Left kidney (tissue), 2 donors: ENCODE results near the gene SLC7A5. TPM values are rescaled to one million over a fixed set of nuclear protein-coding genes. Genes with fewer than 3 reads are reported as not detected.
"Not testable (repeated sequence)": the region's sequence is repeated elsewhere in the genome, so short reads cannot be mapped to it uniquely, and the experiment has no call there.

ENCODE experiments used
- DNase-seq: peaks from one replicate; pipeline ENCODE4 v3.0.0-alpha.2; 2013
- polyA plus RNA-seq: library from polyadenylated mRNA; unstranded; fragments of 120-200 nt; gene quantifications from one replicate; pipeline ENCODE4 v1.2.1, GENCODE V29; 2013; ENCODE audit not compliant: insufficient read length

The SLC7A5 gene
- polyA plus RNA-seq, 1 donor = 3.8 TPM

DNA sequence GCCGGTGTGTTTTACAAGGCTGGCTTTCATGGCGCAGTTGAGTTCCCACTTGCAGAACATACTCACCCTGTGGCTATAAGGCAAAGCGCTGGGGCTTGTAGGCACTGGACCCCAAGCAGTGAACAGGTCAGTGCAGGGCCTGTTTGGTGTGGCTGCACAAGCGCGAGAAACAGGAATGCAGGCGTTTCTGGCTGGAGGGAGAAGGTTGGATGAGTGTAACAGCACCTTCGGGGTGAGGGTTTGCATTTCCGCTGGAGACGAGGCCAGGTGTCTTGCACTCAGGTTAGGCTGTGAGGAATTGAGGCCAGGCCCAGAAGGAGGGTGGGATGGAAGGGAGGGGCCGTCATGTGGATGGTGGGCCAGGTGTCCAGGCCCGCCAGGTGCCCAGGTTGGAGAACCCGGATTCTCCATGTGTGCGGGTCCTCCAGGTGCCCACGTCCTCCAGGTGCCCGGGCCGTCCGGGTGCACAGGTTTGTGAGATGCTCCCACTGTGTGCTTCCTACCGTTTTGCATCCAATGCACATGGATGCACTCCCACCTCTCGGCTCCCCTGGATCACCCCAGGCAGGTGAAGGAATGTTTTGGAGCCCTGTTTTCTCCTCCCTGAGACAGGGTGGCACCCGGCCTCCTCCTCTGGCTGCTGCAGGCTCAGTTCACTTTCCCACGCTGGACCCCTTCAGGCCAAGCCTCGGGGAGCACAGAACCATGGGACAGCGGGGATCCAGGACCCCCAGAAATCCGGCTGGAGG is 46.0 kb downstream of the SLC7A5 start:
- DNase-seq = no peak

DNA sequence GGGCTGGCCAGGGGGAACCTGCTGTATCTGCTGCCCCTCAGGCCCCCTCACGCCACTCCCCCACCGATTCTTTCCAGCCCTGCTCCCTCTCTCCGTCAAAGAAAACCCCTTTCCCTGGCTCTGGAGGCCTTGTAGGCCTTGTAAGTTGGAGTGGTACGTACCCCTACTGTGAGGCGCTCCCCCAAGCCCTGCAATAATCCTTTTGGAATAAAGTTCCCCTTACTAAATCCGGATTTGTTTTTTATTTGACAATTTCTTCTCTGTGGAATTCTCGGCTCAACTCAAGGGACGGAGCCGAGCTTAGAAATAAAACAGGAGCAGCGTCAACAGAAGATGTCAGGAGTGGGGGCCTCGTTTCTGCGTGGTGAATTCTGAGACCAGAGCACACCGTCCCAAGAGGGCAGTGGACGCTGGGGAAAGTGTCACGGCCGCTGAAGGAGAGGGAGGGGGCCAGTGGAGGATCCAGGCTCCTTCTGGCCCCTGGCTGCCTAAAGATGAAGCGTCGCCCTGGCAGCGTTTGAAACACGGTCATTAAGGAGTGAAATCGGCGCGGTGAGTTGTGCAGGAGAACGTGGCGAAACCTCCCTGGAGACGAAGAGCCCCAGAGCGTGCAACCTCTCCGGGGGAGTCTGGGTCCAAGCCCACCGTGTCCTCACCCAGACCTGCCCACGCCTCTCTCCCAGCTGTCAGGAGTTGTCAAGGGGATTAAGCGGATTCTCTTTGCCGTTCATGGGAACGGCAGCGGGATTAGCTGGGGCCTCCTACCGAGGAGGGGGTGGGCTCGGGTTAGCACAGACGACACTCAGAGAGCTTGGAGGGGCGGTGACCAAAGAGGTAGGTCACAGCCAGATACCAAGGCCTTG is 47.0 kb downstream of the SLC7A5 start:
- DNase-seq = no peak

GRCh38 chr16:87821376-87822107 is 47.8 kb downstream of the SLC7A5 start:
- DNase-seq = no peak

DNA sequence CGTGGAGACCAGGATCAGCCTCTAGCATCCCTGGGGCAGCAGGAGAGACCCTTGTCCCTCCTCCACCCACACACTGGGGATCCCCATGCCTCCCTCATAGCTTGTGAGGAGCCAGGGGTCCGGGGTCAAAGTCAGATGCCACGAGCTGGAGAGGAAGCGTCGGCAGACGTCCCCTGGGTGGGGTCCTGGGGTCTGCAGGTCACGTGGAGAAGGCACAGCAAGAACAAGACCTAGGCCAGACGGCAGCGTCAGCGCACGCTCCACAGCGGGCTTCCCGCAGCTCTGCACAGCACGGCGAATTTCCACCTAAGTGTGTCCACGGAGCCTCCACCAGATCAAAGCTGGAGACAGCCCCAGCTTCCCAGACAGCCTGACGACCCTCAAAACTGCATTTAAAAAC is 49.3 kb downstream of the SLC7A5 start:
- DNase-seq = no peak

GRCh38 chr16:87819282-87819681 is 50.0 kb downstream of the SLC7A5 start:
- no peak for DNase-seq

- no peak for DNase-seq
These were observed 50.7 kb downstream of the SLC7A5 start for GRCh38 chr16:87818533-87819161.

DNA sequence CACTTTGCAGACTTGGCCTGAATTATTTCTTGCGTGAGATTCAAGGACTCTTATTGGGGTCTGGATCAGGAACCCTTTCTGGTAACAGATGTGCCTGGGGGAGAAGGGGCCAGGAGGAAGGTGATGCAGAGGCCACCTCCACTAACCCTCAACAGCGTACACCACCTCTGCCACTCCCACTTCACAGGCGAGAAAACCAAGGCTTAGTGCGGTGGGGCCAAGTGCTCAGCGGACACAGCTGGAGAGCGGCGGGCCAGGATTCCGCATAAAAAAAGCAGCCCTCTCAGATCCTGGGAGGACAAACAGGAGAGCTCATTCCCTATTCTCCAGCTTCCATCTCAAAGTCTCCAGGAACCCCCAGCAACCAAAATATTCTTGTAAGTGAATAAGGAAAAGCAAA is 51.4 kb downstream of the SLC7A5 start:
- DNase-seq = no peak

- not testable (repeated sequence) for DNase-seq
These were observed 51.9 kb downstream of the SLC7A5 start for GRCh38 chr16:87817370-87817769.

DNA sequence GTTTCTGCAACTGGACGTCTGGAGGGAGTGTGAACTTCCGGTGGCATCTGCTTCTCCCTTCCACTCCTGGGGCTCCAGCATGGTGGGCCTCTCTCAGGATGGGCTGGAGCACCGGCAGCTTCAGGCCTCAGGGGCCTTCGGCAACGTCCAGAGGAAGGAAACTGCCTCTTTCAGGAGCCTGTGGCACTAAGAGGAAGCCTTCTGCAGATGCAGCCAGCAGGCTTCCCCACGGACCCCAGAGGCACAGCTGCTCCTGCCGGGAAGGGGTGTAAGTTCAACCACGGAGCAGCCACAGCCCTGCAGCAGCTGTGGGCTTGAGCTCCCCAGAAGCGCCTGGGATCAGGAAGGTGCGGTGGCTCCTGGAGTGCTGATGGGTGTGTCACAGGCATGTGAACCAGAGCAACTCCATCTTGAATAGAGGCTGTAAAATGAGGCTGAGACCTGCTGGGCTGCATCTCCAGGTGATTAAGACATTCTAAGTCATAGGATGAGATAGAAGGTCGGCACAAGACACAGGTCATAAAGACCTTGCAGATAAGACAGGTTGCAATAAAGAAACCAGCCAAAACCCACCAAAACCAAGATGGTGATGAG is 52.7 kb downstream of the SLC7A5 start:
- no peak for DNase-seq

DNA sequence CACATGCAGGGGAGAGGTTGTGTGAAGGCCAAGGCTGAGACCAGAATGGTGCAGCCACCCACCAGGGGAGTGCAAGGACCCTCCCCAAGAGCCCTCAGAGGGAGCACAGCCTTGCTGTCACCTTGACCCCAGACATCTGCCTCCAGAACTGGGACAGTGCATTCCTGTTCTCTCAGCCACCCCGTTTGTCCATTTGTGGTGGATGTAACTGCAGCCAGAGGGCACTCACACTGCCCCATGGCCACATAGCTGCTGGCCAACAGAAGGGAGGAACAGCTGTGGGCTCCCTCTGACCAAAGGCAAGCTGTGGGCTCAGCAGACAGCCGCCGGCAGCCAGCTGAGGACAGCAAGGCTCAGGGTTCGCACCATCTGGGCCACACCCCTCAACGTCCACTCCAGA is 53.7 kb downstream of the SLC7A5 start:
- no peak for DNase-seq

DNA sequence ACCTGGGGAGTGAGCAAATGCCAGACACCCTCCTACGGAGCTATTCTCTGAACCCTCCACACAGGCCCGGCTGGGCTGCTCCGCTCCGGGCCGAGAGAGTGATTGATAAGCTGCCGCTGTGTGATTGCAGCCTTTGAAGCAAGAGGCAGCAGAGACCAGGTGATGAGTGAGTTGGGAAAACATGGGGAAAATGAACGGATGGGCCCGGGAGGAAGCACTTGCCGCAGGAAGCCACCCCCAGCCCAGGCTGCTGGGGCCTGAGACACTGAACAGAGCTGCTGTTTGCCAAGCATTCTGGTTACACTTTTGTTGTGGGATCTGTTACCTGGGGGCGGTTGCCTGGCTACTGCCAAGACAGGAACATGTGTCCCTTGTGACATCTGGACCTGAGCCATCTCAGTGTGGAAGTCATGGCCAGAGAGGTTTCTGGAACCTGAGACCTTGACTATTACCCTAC is 57.1 kb downstream of the SLC7A5 start:
- DNase-seq = no peak

GRCh38 chr16:87811454-87811853 is 57.9 kb downstream of the SLC7A5 start:
- DNase-seq = not testable (repeated sequence)

- no peak for DNase-seq
These were observed 60.0 kb downstream of the SLC7A5 start for GRCh38 chr16:87809150-87809902.

DNA sequence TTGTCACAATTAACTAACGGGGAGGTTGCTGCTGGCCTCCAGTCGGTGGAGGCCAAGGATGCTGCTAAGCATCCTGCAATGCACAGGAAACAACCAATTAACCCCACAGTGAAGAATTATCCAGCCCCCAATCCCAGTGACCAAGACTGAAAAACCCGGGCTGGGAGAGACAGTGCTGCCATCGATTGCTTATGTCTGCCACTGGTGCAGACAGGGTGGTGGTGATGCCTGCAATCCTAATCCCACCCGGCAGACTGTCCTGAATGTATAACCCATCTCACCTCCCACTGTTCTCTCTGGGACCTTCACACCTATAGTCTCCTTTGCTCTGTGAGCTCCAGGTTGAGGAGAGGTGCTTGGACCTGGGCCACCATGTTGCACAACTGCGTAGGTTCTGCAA is 61.2 kb downstream of the SLC7A5 start:
- no peak for DNase-seq

GRCh38 chr16:87806641-87807546 is 62.4 kb downstream of the SLC7A5 start:
- DNase-seq = no peak

- DNase-seq = no peak
These were observed 63.1 kb downstream of the SLC7A5 start for GRCh38 chr16:87806261-87806640.

- DNase-seq = no peak
These were observed 65.9 kb downstream of the SLC7A5 start for GRCh38 chr16:87803385-87803784.

GRCh38 chr16:87802670-87803069 is 66.6 kb downstream of the SLC7A5 start:
- DNase-seq = no peak

DNA sequence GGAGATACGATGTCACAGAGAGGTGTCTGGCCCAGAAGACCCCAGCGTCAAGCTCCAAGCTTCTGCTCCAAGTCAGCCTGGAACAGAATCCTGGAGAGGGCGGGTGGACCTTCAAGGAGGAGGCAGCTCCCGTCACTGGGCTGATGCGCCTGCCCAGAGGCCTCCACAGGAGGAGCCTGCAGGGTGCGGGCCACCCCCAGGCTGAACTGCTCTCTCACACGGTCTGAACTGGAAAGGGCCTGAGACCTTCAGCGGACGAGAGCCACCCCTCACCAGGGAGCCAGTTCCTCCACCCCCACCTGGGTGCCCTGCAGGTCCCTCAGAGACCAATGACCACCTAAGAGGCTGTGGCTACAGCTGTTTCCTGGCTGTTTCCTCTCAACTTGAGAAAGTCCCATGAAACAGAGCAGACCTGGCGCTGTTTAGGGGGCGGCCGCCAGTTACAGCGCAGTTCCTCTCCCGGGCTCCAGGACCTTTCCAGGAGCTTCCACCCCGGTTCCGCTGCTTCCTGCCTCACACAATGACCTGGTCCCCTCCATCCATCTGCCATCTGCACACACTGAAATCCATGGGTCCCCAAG is 67.5 kb downstream of the SLC7A5 start:
- no peak for DNase-seq

DNA sequence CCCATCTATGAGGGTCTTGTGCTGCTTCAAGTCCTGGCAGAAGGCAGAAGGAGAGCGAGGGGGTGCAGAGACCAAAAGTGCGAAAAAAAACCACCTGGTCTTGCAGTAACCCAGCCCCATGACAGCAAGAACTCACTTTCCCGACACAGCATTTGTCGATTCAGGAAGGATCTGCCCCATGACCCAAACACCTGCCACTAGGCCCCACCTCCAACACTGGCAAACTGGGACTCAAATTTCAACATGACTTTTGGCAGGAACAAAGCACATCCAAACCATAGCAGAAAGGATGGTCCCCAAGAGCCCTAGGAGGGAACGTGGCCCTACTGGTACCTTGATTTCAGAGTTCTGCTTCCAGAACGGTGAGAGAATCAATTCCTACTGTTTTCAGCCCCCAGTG is 68.8 kb downstream of the SLC7A5 start:
- DNase-seq = no peak
